Measurements from ENCODE around the gene MED25. TPM values are rescaled to one million over a fixed set of nuclear protein-coding genes. Genes with fewer than 3 reads are reported as not detected.
"Not testable (repeated sequence)": the region's sequence is repeated elsewhere in the genome, so short reads cannot be mapped to it uniquely, and the experiment has no call there.

The MED25 gene
- total RNA-seq, 1 experiment from 2014 or later = 16.1 TPM

GRCh38 chr19:49816590-49816989 is 1.5 kb upstream of the MED25 start:
- DNase-seq (ENCODE audit: low spot score) = no peak

- no peak for DNase-seq (ENCODE audit: low spot score)
Measured at GRCh38 chr19:49818649-49819370, 721 bp downstream of the MED25 start.

GRCh38 chr19:49819452-49820115 is 1.5 kb downstream of the MED25 start:
- DNase-seq (ENCODE audit: low spot score) = not testable (repeated sequence)

GRCh38 chr19:49820125-49820524 is 2.0 kb downstream of the MED25 start:
- no peak for DNase-seq (ENCODE audit: low spot score)

GRCh38 chr19:49823472-49823871 is 5.4 kb downstream of the MED25 start:
- no peak for DNase-seq (ENCODE audit: low spot score)

- no peak for DNase-seq (ENCODE audit: low spot score)
Measured at GRCh38 chr19:49824662-49825061, 6.6 kb downstream of the MED25 start.

GRCh38 chr19:49827034-49827433 is 8.9 kb downstream of the MED25 start:
- DNase-seq (ENCODE audit: low spot score) = no peak

- DNase-seq (ENCODE audit: low spot score) = no peak
Measured at GRCh38 chr19:49829200-49829599, 11.1 kb downstream of the MED25 start.

- DNase-seq (ENCODE audit: low spot score) = no peak
Measured at GRCh38 chr19:49829721-49830120, 11.6 kb downstream of the MED25 start.

GRCh38 chr19:49830766-49831165 is 12.7 kb downstream of the MED25 start:
- DNase-seq (ENCODE audit: low spot score) = no peak

- no peak for DNase-seq (ENCODE audit: low spot score)
Measured at GRCh38 chr19:49831592-49831991, 13.5 kb downstream of the MED25 start.

- DNase-seq (ENCODE audit: low spot score) = no peak
Measured at GRCh38 chr19:49832556-49832955, 14.5 kb downstream of the MED25 start.

- DNase-seq (ENCODE audit: low spot score) = no peak
Measured at GRCh38 chr19:49833599-49833998, 15.5 kb downstream of the MED25 start.

- no peak for DNase-seq (ENCODE audit: low spot score)
Measured at GRCh38 chr19:49835562-49835961, 17.5 kb downstream of the MED25 start.

GRCh38 chr19:49836176-49837008 is 18.3 kb downstream of the MED25 start:
- no peak for DNase-seq (ENCODE audit: low spot score)

GRCh38 chr19:49837009-49837310 is 18.9 kb downstream of the MED25 start:
- DNase-seq (ENCODE audit: low spot score) = no peak

- no peak for DNase-seq (ENCODE audit: low spot score)
Measured at GRCh38 chr19:49837425-49837824, 19.3 kb downstream of the MED25 start.

GRCh38 chr19:49838885-49839588 is 20.9 kb downstream of the MED25 start:
- no peak for DNase-seq (ENCODE audit: low spot score)

- DNase-seq (ENCODE audit: low spot score) = no peak
Measured at GRCh38 chr19:49839713-49840112, 21.6 kb downstream of the MED25 start.

GRCh38 chr19:49840321-49840720 is 22.2 kb downstream of the MED25 start:
- DNase-seq (ENCODE audit: low spot score) = no peak

GRCh38 chr19:49840736-49841249 is 22.7 kb downstream of the MED25 start:
- no peak for DNase-seq (ENCODE audit: low spot score)

- no peak for DNase-seq (ENCODE audit: low spot score)
Measured at GRCh38 chr19:49843265-49843664, 25.2 kb downstream of the MED25 start.

Data from H4 (cell line).